Measurements from ENCODE around the gene MOB1A.
A peak's percentile ranks its signal among the peaks of the same experiment; 100 is the strongest.

The MOB1A gene

GRCh38 chr2:74119912-74120825 is 58.5 kb downstream of the MOB1A start:
- peak; percentile 82 for TF ChIP-seq CTCF (IDR thresholded peaks at IDR 0.05; ENCODE audit: borderline replicate concordance, control extremely low read depth, extremely low read depth, insufficient read depth, missing control alignments)
- in situ Hi-C loops (cut with MboI; ENCODE audit: low sequenced_read_pairs, unreplicated experiment): no loop called here
- DNase-seq (ENCODE audit: low spot score): peak; percentile 95

- in situ Hi-C loops (cut with MboI; ENCODE audit: low sequenced_read_pairs, unreplicated experiment): no loop called here
- DNase-seq (ENCODE audit: low spot score): no peak
- TF ChIP-seq CTCF (IDR thresholded peaks at IDR 0.05; ENCODE audit: borderline replicate concordance, control extremely low read depth, extremely low read depth, insufficient read depth, missing control alignments): no peak
These were observed 59.3 kb downstream of the MOB1A start for GRCh38 chr2:74119339-74119738.

- no peak for TF ChIP-seq CTCF (IDR thresholded peaks at IDR 0.05; ENCODE audit: borderline replicate concordance, control extremely low read depth, extremely low read depth, insufficient read depth, missing control alignments)
- in situ Hi-C loops (cut with MboI; ENCODE audit: low sequenced_read_pairs, unreplicated experiment): no loop called here
- no peak for DNase-seq (ENCODE audit: low spot score)
These were observed 67.3 kb downstream of the MOB1A start for GRCh38 chr2:74111380-74111779.

GRCh38 chr2:74110537-74110936 is 68.1 kb downstream of the MOB1A start:
- in situ Hi-C loops (cut with MboI; ENCODE audit: low sequenced_read_pairs, unreplicated experiment): no loop called here
- no peak for TF ChIP-seq CTCF (IDR thresholded peaks at IDR 0.05; ENCODE audit: borderline replicate concordance, control extremely low read depth, extremely low read depth, insufficient read depth, missing control alignments)
- no peak for DNase-seq (ENCODE audit: low spot score)

GRCh38 chr2:74109551-74109950 is 69.1 kb downstream of the MOB1A start:
- no peak for TF ChIP-seq CTCF (IDR thresholded peaks at IDR 0.05; ENCODE audit: borderline replicate concordance, control extremely low read depth, extremely low read depth, insufficient read depth, missing control alignments)
- no peak for DNase-seq (ENCODE audit: low spot score)
- in situ Hi-C loops (cut with MboI; ENCODE audit: low sequenced_read_pairs, unreplicated experiment): no loop called here

- in situ Hi-C loops (cut with MboI; ENCODE audit: low sequenced_read_pairs, unreplicated experiment): no loop called here
- no peak for DNase-seq (ENCODE audit: low spot score)
- TF ChIP-seq CTCF (IDR thresholded peaks at IDR 0.05; ENCODE audit: borderline replicate concordance, control extremely low read depth, extremely low read depth, insufficient read depth, missing control alignments): no peak
These were observed 71.6 kb downstream of the MOB1A start for GRCh38 chr2:74107071-74107470.

All from GM13976 (cell line).